GM18502 (cell line): ENCODE measurements around the gene VAT1L.
"Not testable (repeated sequence)": the region's sequence is repeated elsewhere in the genome, so short reads cannot be mapped to it uniquely, and the experiment has no call there.

Source experiments
- ATAC-seq: cut with Tn5 transposase; IDR thresholded peaks from one replicate; pipeline ENCODE4 v1.9.1; 2021; ENCODE audit warnings: mild to moderate bottlenecking; ENCODE audit not compliant: unreplicated experiment, poor library complexity

Gene VAT1L

GRCh38 chr16:77943801-77944200 lies 155.4 kb downstream of the VAT1L start:
- ATAC-seq, result no peak

DNA sequence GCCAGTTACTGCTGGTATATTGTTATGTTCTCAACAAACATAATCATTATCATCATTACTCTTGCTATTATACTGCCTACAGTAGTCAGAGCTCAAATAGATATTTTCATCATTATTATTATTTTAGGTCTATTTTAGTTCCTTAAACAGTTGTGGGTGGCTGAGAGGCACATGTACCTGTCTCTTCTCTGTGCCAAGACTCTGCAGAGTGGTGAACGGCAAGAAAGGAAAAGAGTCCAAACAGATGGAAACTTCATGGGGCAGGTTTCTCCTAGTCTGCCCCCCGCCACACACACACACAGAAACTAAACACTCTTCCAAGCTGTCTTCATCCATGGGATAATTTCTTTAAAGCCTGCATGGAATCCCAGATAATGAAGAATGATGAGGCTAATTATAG lies 156.3 kb downstream of the VAT1L start:
- no peak for ATAC-seq

DNA sequence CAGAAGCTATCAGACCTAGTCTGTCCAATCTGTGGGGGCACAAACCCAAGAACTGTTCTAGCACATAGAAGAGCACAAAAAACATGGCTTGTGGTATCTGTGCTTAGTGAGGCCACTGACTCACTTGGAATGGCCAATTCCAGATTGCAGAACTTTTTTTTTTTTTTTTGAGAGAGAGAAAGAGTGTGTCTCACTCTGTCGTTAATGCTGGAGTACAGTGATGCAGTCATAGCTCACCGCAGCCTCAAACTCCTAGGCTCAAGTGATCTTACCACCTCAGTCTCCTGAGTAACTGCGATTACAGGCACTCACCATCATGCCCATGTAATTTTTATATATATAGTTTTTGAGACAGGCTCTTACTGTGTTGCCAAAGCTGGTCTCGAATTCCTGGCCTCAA lies 156.8 kb downstream of the VAT1L start:
- no peak for ATAC-seq

GRCh38 chr16:77946823-77947222 lies 158.5 kb downstream of the VAT1L start:
- ATAC-seq, result no peak

- ATAC-seq, result not testable (repeated sequence)
Measured at GRCh38 chr16:77947590-77947989, 159.2 kb downstream of the VAT1L start.

GRCh38 chr16:77948835-77949234 lies 160.5 kb downstream of the VAT1L start:
- ATAC-seq, result no peak

DNA sequence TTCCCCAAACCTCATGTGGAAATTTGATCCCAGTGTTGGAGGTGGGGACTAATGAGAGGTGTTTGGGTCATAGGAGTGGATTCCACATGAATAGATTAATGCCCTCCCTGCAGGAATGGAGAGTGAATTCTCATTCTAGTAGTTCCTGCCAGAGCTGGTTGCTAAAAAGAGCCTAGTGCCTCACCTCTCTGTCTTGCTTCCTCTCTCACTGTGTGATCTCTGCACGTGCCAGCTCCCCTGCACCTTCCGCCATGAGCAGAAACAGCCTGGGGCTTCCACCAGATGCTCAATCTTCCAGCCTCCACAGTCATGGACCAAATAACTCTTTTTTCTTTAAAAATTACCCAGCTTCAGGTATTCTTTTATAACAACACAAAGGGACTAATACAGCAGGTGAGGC lies 161.1 kb downstream of the VAT1L start:
- no peak for ATAC-seq

- ATAC-seq, result no peak
Measured at GRCh38 chr16:77951788-77952187, 163.4 kb downstream of the VAT1L start.

- ATAC-seq, result no peak
Measured at GRCh38 chr16:77955127-77955526, 166.8 kb downstream of the VAT1L start.

GRCh38 chr16:77956231-77956630 lies 167.9 kb downstream of the VAT1L start:
- ATAC-seq, result no peak

- ATAC-seq, result no peak
Measured at GRCh38 chr16:77960766-77961165, 172.4 kb downstream of the VAT1L start.

- ATAC-seq, result no peak
Measured at GRCh38 chr16:77961814-77962213, 173.4 kb downstream of the VAT1L start.

DNA sequence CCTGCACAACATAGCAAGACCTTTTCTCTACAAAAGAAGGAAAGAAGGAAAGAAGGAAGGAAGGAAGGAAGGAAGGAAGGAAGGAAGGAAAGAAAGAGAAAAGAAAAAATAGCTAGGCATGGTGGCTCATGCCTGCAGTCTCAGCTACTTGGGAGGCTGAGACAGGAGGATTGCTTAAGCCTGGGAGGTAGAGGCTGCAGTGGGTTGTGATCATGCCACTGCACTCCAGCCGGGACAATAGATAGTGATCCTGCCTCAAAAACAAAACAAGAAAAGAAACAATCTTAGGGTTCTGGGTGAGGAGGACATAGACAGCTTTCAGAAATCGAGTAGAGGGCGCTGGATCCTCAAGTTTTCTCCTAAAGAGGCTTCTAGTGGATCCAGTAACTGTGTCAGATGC lies 174.3 kb downstream of the VAT1L start:
- ATAC-seq, result no peak

GRCh38 chr16:77963185-77964044 lies 175.1 kb downstream of the VAT1L start:
- no peak for ATAC-seq

DNA sequence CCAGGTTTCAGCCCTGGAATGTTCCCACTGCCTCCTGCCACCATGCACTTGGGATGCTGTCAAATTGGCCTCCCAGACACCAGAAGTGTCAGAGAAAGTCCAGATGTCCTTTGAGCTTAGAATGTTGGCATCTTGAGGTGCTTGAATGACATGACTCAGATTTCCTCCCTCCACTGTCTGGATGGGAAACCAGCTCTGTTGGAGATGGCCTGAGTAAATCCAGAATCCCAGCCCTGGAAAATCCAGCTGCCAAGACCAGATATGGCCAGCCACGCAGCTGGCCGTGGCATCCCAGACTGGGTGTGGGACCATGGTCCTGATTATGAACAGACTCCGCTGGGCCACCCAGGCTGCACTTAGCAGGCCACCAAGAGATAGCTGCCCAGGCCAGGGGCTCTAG lies 177.0 kb downstream of the VAT1L start:
- no peak for ATAC-seq

DNA sequence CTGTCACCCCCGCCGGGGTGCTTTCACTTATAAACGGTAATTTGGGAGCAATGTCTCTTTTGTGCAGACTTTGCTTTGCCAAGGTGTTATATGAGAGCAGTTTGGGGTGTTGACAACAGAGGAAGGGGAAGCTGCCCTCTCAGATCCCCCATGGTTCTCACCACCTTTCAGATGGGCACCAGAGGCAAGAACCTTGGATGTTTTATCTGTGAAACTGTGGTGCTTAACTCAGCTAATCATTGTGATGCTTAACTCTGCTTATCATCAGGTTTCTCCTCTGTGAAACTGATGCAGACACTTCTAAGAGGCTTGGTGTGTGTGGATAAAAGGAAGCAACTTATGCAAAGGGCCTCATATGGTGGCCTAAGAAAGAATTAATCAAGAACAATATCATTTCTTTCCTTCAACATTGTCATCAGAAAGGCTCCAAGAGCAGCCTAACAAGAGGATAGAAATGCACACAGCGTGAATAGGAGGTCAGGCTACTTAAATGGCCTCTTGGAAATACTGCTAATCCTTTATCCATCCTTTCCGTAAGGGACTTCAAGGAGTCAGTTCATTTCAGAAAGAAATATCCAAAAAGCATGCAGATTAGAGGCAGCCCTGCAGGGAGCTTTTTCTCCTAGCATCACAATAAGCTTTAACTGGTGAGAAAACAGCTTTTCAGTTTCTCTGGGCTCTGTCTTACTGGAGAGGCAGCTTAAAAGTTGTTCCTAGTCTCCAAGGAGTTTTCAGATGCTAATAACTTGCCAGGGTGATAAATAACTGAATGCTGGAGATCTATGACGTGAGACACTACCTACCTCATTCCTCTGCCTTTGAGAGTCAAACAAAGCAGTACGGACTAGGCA lies 178.9 kb downstream of the VAT1L start:
- ATAC-seq, result no peak

DNA sequence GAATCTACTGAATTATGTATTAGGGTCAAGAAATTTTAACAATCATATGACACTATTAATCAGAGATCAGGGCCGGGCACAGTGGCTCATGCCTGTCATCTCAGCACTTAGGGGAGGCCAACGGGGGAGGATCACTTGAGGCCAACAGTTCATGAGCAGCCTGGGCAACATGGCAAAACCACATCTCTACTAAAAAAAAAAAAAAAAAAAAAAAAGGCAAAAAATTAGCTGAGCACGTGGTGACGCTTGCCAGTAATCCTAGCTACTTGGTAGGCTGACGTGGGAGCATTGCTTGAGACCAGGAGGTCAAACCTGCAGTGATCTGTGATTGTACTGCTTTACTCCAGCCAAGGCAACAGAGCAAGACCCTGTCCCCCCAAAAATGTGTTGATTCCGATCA lies 181.5 kb downstream of the VAT1L start:
- ATAC-seq, result no peak

GRCh38 chr16:77970371-77970770 lies 182.0 kb downstream of the VAT1L start:
- ATAC-seq, result no peak

- peak; percentile 81 for ATAC-seq
Measured at GRCh38 chr16:77971306-77972061, 183.1 kb downstream of the VAT1L start.

DNA sequence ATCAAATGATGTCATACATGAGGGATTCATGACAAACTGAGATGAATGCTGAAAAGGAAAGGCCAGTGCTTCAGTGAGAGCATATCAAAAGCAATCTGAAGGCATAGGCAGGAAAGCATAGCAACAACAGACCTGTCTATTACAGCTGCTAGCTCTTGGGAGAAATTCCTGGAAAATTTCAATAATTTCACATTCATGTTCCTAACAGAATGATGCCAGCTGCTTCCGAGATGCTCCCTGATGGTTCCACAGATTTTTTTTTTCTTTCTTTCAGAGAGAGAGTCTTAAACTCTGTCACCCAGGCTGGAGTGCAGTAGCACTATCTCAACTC lies 183.7 kb downstream of the VAT1L start:
- ATAC-seq, result no peak

GRCh38 chr16:77974883-77975282 lies 186.5 kb downstream of the VAT1L start:
- ATAC-seq, result no peak
